T-cell (primary cell): Measurements from ENCODE around the gene RARB. TPM values are rescaled to one million over a fixed set of nuclear protein-coding genes. Genes with fewer than 3 reads are reported as not detected.

ENCODE experiments used
- ATAC-seq, 4 experiments: fragments of 200-7000 bp in 3 of 4; fragments of 150-1000 bp in 1 of 4; cut with Tn5 transposase; replicated peaks in 1 of 4; 1 replicate in 3 of 4; 2 replicates in 1 of 4; pipeline ENCODE4 v1.10.0; 2021; ENCODE audit warnings: moderate library complexity in 3 of 4, mild to moderate bottlenecking in 2 of 4, moderate number of reproducible peaks in 1 of 4
- CTCF ChIA-PET, 2 donors: fragments of 300-600 bp; sonication (Branson Sonifier 250); formaldehyde crosslinking; loops; one replicate each; lab custom pipeline; 2022; ENCODE audit warnings: antibody characterized with exemption in 2 of 2; lab: Charles Lee
- POLR2A ChIA-PET, 2 donors: fragments of 300-600 bp; sonication (Branson Sonifier 250); formaldehyde crosslinking; loops; one replicate each; lab custom pipeline; 2022; ENCODE audit warnings: antibody characterized with exemption in 2 of 2; lab: Charles Lee
- DNase-seq, 35 experiments: peaks; one replicate each; pipeline versions ENCODE4 v3.0.0 to v3.0.0-alpha.2; 2013 to 2023
- H3K27ac ChIP-seq: one replicate; pipeline ENCODE4 v1.5.1; 2013; ENCODE audit warnings: low read length
- H3K27me3 ChIP-seq, 2 experiments: replicated peaks in 1 of 2; 1 replicate in 1 of 2; 2 replicates in 1 of 2; pipeline versions ENCODE4 v1.6.1 to v1.7.0; 2013; ENCODE audit warnings: low read length in 1 of 2, mixed read lengths in 1 of 2; ENCODE audit not compliant: control insufficient read depth in 2 of 2, insufficient read depth in 2 of 2; ENCODE audit errors: extremely low read depth in 1 of 2
- H3K36me3 ChIP-seq, 2 donors: 1 replicate in 1 of 2; 2 replicates in 1 of 2; pipeline versions ENCODE4 v1.6.1 to v1.7.0; 2013; ENCODE audit warnings: low read length in 1 of 2; ENCODE audit not compliant: control insufficient read depth in 2 of 2, insufficient read depth in 1 of 2; ENCODE audit errors: extremely low read depth in 1 of 2
- H3K4me1 ChIP-seq, 2 experiments: 1 replicate in 1 of 2; 2 replicates in 1 of 2; pipeline versions ENCODE4 v1.6.1 to v1.7.0; 2013; ENCODE audit warnings: low read length in 2 of 2, mixed read lengths in 1 of 2; ENCODE audit not compliant: insufficient read depth in 2 of 2, control insufficient read depth in 1 of 2; ENCODE audit errors: extremely low read depth in 1 of 2
- H3K4me3 ChIP-seq, 2 donors: 1 replicate in 1 of 2; 2 replicates in 1 of 2; pipeline versions ENCODE4 v1.5.1 to v1.7.0; 2013; ENCODE audit warnings: mild to moderate bottlenecking in 2 of 2, low read length in 1 of 2, moderate library complexity in 1 of 2; ENCODE audit not compliant: control insufficient read depth in 1 of 2; ENCODE audit errors: extremely low read depth in 1 of 2
- H3K9me3 ChIP-seq: 2 replicates; pipeline ENCODE4 v1.7.0; 2013
- H3K27ac Mint-ChIP-seq, 2 donors: one replicate each; pipeline ENCODE4 v1.8.0; 2020 to 2021; ENCODE audit warnings: mild to moderate bottlenecking in 2 of 2, mixed read lengths in 2 of 2
- H3K27me3 Mint-ChIP-seq, 2 donors: one replicate each; pipeline ENCODE4 v1.8.0; 2021 to 2022; ENCODE audit warnings: mixed read lengths in 2 of 2
- H3K36me3 Mint-ChIP-seq: one replicate; pipeline ENCODE4 v1.8.0; 2021; ENCODE audit warnings: mixed read lengths
- H3K4me1 Mint-ChIP-seq, 3 donors: one replicate each; pipeline ENCODE4 v1.8.0; 2020 to 2022; ENCODE audit warnings: mixed read lengths in 3 of 3, mild to moderate bottlenecking in 1 of 3
- H3K4me3 Mint-ChIP-seq, 3 donors: one replicate each; pipeline ENCODE4 v1.8.0; 2020 to 2022; ENCODE audit warnings: mild to moderate bottlenecking in 3 of 3, mixed read lengths in 3 of 3, moderate library complexity in 3 of 3
- H3K9me3 Mint-ChIP-seq, 3 donors: one replicate each; pipeline ENCODE4 v1.8.0; 2020 to 2022; ENCODE audit warnings: mixed read lengths in 3 of 3
- WGBS: methylation state at CpG from one replicate; pipeline ENCODE4 v1.1.5; 2013; ENCODE audit warnings: missing lambda C conversion rate; ENCODE audit not compliant: insufficient coverage; 5-methylcytosine and 5-hydroxymethylcytosine counted together
- total RNA-seq, 35 experiments: library from RNA in 6 of 35; stranded (reverse) in 6 of 35; fragments of 120-200 nt in 1 of 35; gene quantifications; one replicate each; pipeline versions ENCODE4 v1.2.1 to v1.2.4 and lab custom pipeline; 2013 to 2026

The RARB gene
- total RNA-seq, 5 donors from 2014 or later (not counting 1 experiment from before 2014, with no cell fraction given): not detected

DNA sequence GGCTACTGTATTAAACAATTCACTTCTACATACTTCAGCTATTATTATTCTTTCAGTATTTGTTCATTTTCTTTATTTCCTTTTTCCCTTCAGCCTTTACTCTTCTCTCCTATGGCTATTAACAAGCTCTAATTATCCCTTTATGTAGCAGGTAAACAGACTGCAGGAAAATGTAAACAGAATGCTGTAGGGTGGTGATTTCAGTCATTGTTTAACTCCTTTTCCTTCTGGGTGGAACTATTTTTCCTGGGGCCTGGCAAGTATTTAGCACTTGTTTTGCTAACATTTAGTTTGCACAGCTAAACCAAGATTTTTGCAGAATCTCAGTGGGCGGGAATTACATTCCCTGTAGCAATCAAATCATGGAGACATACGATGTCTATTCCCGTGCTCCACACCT is 14.4 kb downstream of the RARB start:
- Mint-ChIP-seq H3K36me3 (no peaks in the 10 kb centered on the region), H3K27me3 (peaks cover 2 to 3% of the 10 kb centered on the region in 2 donors), H3K27ac (no peak overlapping the region), H3K4me1 (no peaks in the 10 kb centered on the region), H3K4me3 (no peak overlapping the region), H3K9me3 (no peaks in the 10 kb centered on the region)
- no peaks in the 10 kb centered on the region for H3K9me3 ChIP-seq
- H3K36me3 ChIP-seq: no peaks in the 10 kb centered on the region
- ATAC-seq (no peak), DNase-seq (no peak)
- H3K4me3 ChIP-seq: no peak overlapping the region
- CTCF ChIA-PET: no interaction called here
- H3K27me3 ChIP-seq: no peaks in the 10 kb centered on the region
- H3K27ac ChIP-seq: no peak overlapping the region
- POLR2A ChIA-PET: no interaction called here
- WGBS: no CpG with 5 or more reads among the region's 3 CpGs
- no peaks in the 10 kb centered on the region for H3K4me1 ChIP-seq

DNA sequence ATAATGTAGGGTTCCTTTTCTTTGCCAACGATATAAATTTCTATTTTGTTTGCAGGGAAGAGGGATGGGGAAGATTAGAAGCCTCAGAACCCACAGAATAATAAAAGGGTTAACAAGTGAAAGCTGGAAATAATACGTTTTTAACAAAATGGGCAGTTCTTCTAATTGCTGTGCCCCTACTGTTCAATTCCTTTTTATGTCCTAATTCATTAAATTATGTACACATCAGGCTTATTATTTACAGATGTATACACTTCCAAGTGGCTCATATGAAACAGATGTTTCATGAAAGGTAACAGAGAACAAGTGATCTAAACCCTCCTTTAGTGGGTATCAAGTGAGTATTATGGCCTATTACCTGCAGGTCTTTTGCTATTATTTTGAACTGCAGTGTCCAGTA is 16.2 kb downstream of the RARB start:
- H3K27me3 ChIP-seq: no peaks in the 10 kb centered on the region
- Mint-ChIP-seq H3K36me3 (no peaks in the 10 kb centered on the region), H3K27me3 (peaks cover 0 to 2% of the 10 kb centered on the region in 2 donors), H3K9me3 (no peaks in the 10 kb centered on the region), H3K4me3 (no peak overlapping the region), H3K27ac (no peak overlapping the region), H3K4me1 (no peaks in the 10 kb centered on the region)
- no peaks in the 10 kb centered on the region for H3K9me3 ChIP-seq
- no peak for ATAC-seq
- no peak overlapping the region for H3K27ac ChIP-seq
- ChIA-PET POLR2A (no interaction called here), CTCF (no interaction called here)
- no peak for DNase-seq
- no peak overlapping the region for H3K4me3 ChIP-seq
- no peaks in the 10 kb centered on the region for H3K4me1 ChIP-seq
- WGBS: no CpG with 5 or more reads among the region's 2 CpGs
- no peaks in the 10 kb centered on the region for H3K36me3 ChIP-seq

DNA sequence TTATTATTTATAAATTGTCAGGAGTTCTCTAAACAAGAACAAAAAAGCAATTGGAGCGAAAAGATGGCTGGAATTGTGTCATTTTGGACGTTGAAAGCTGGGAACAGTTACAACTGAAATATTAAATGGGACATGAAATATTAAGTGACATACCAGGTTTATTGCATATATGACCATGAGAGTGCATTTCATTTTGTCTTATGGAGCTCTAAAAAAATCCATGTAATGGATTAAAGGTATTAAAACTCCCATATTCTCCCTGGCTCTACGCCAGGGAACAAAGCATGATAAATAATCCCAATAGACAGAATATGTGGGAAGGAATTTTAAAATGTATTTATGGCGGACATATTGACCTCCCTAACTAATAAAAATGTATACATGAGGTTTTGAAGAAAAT is 17.7 kb downstream of the RARB start:
- DNase-seq (no peak), ATAC-seq (no peak)
- H3K27me3 Mint-ChIP-seq: no peaks in the 10 kb centered on the region
- no peaks in the 10 kb centered on the region for H3K36me3 Mint-ChIP-seq
- no peak overlapping the region for H3K4me3 ChIP-seq
- H3K4me1 Mint-ChIP-seq: no peaks in the 10 kb centered on the region
- H3K4me3 Mint-ChIP-seq: no peak overlapping the region
- no CpG with 5 or more reads among the region's 4 CpGs for WGBS
- no peaks in the 10 kb centered on the region for H3K9me3 ChIP-seq
- POLR2A ChIA-PET: no interaction called here
- no peak overlapping the region for H3K27ac Mint-ChIP-seq
- no peaks in the 10 kb centered on the region for H3K9me3 Mint-ChIP-seq
- H3K27ac ChIP-seq: no peak overlapping the region
- CTCF ChIA-PET: no interaction called here
- no peaks in the 10 kb centered on the region for H3K4me1 ChIP-seq
- H3K36me3 ChIP-seq: no peaks in the 10 kb centered on the region
- no peaks in the 10 kb centered on the region for H3K27me3 ChIP-seq

DNA sequence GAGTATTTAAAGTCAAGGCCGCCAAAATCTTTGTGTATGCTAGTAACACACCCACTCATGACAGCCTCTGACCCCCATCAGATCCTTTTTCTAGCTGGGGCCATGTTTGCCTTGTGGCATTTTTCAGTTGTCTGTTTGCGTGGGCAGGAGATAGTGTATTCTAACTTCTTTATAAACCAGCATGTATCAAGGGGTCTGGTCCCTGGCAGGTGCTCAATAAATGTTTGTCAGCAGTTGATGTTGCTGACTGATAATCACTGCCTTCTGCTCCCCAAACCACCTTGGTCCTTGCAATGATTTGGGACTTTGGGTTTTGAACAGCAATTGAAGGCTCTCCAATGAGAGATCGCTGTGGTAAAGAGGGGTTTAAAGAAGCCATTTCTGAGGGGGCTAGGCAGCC is 19.2 kb downstream of the RARB start:
- WGBS: 100% methylated on average over 1 of the region's 3 CpGs
- CTCF ChIA-PET: interaction anchor here (0.7 kb wide), 2 partner anchors 188 to 704 kb away, joined by 3 to 4 read pairs; no protein-coding TSS in a partner anchor

DNA sequence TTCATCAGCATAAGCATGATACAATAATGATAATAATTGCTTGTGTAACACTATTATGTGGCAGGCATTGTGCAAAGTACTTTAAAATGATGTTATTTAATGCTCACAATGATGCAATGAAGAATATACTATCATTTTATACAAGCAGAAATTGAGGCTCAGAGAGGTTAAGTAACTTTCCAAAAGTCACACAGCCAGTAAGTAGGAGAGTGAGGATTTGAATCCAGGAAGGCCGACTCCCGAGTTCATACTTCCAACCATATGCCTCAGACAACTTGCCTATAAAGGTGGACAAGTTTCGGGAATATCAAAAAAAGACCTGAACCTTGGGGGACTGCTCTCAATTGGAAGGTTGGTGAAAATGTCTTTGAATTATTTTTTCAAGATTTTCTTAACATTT is 19.9 kb downstream of the RARB start:
- no peak overlapping the region for H3K27ac ChIP-seq
- H3K36me3 ChIP-seq: no peaks in the 10 kb centered on the region
- no peaks in the 10 kb centered on the region for H3K4me1 ChIP-seq
- H3K27me3 Mint-ChIP-seq: peaks cover 0 to 2% of the 10 kb centered on the region in 2 donors
- H3K9me3 ChIP-seq: no peaks in the 10 kb centered on the region
- H3K27me3 ChIP-seq: no peaks in the 10 kb centered on the region
- H3K9me3 Mint-ChIP-seq: no peaks in the 10 kb centered on the region
- H3K4me3 ChIP-seq: no peak overlapping the region
- DNase-seq: no peak
- H3K27ac Mint-ChIP-seq: no peak overlapping the region
- ChIA-PET POLR2A (no interaction called here), CTCF (no interaction called here)
- WGBS: no CpG with 5 or more reads among the region's 3 CpGs
- H3K4me3 Mint-ChIP-seq: no peak overlapping the region
- no peak for ATAC-seq
- H3K36me3 Mint-ChIP-seq: no peaks in the 10 kb centered on the region
- no peaks in the 10 kb centered on the region for H3K4me1 Mint-ChIP-seq

More for the DNA sequence above, 19.2 kb downstream of the RARB start:
- no peaks in the 10 kb centered on the region for H3K4me1 ChIP-seq
- Mint-ChIP-seq H3K9me3 (no peaks in the 10 kb centered on the region), H3K4me3 (no peak overlapping the region), H3K4me1 (no peaks in the 10 kb centered on the region), H3K27ac (no peak overlapping the region), H3K36me3 (no peaks in the 10 kb centered on the region), H3K27me3 (peaks cover 0 to 2% of the 10 kb centered on the region in 2 donors)
- H3K36me3 ChIP-seq: no peaks in the 10 kb centered on the region
- no peak overlapping the region for H3K4me3 ChIP-seq
- H3K27ac ChIP-seq: no peak overlapping the region
- H3K9me3 ChIP-seq: no peaks in the 10 kb centered on the region
- no peak for DNase-seq
- POLR2A ChIA-PET: no interaction called here
- ATAC-seq: no peak
- no peaks in the 10 kb centered on the region for H3K27me3 ChIP-seq

DNA sequence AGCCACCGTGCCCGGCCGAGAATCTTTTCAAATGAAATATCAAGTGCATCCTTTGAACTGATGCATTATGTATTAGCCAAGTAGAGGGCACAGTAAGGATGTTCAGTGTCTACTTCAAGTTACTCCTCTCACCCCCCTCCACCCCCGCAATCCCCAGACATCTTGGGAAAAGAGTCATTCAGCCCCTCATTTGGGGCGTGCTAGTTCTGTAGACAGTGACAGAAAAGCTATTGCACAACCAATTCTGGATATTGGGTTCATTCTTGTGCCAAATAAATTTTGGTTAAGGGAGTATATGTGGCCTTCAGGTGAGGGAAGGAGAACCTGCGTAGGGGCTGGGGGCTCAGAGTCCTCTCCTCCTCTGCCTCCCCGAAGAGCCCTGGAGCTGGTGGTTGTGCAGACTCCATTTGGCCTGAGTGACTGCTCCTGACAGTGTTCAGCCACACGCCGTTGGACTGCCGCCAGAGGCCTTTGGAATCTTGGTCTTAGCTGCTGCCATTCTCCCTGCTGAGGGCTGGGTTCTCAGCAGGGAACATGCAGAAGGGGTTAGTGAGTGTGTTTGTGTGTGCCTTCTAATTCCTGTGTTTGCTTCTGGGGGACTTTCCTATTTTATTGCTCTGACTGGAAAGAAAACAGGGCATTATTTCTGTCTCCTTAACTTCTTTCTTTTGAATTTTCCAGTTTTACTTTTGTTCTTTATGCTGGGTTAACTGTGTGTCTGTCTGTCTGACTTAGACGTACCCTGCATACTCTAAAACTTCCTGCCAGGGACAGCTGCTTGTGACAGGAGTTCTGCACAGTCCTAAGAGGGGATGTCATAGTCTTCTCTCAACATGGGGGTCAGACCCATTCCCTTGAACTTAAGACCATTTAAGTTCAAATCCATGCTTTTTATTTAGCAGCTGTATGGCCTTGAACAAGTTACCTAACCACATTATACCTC is 21.0 kb downstream of the RARB start:
- Mint-ChIP-seq H3K36me3 (no peaks in the 10 kb centered on the region), H3K27me3 (peaks cover 0 to 3% of the 10 kb centered on the region in 2 donors), H3K4me3 (no peak overlapping the region), H3K4me1 (no peaks in the 10 kb centered on the region), H3K27ac (no peak overlapping the region), H3K9me3 (no peaks in the 10 kb centered on the region)
- Histone ChIP-seq H3K4me1 (no peaks in the 10 kb centered on the region), H3K27ac (no peak overlapping the region), H3K27me3 (no peaks in the 10 kb centered on the region), H3K36me3 (no peaks in the 10 kb centered on the region), H3K9me3 (no peaks in the 10 kb centered on the region), H3K4me3 (no peak overlapping the region)
- WGBS: 100% methylated on average over 1 of the region's 11 CpGs
- POLR2A ChIA-PET: interaction anchor here in 1 of 2 donors (0.6 kb wide), 1 partner anchor 12 kb away, joined by 3 read pairs; no protein-coding TSS in a partner anchor
- DNase-seq (no peak), ATAC-seq (no peak)
- CTCF ChIA-PET: no interaction called here
